ENCODE data around the gene ADNP. TPM values are rescaled to one million over a fixed set of nuclear protein-coding genes. Genes with fewer than 3 reads are reported as not detected.
"Not testable (repeated sequence)": the region's sequence is repeated elsewhere in the genome, so short reads cannot be mapped to it uniquely, and the experiment has no call there.

Gene ADNP
- 32.8 TPM for total RNA-seq
- long read RNA-seq, full-length matches to known transcripts: 9 of 24 reads
- long read RNA-seq, partial matches to known transcripts: 3 of 24 reads
- long read RNA-seq, other reads (novel, unspliced or antisense): 12 of 24 reads

GRCh38 chr20:50931306-50932015, at the start of gene ADNP:
TSS of gene ADNP (minus strand) at chr20:50931437. CDS start at chr20:50903996, 27,441 bp downstream.
- peak; percentile 95 for DNase-seq (ENCODE audit: low spot score)
- intact Hi-C loops (cut with DNase I): loop anchor here (1.0 to 5.0 kb wide), 2 partner anchors 27 to 114 kb away; partner anchors contain the start of genes DPM1 and MOCS3

- intact Hi-C loops (cut with DNase I): loop anchor here (10.0 kb wide), 1 partner anchor 615 kb away; no protein-coding TSS in a partner anchor
- no peak for DNase-seq (ENCODE audit: low spot score)
Measured at GRCh38 chr20:50980071-50980681, 48.9 kb upstream of the ADNP start.

- DNase-seq (ENCODE audit: low spot score); intact Hi-C loops (cut with DNase I): not testable (repeated sequence)
Measured at GRCh38 chr20:50978533-50978932, 47.3 kb upstream of the ADNP start.

- intact Hi-C loops (cut with DNase I): no loop called here
- no peak for DNase-seq (ENCODE audit: low spot score)
Measured at GRCh38 chr20:50977066-50978021, 46.1 kb upstream of the ADNP start.

- no peak for DNase-seq (ENCODE audit: low spot score)
- intact Hi-C loops (cut with DNase I): no loop called here
Measured at GRCh38 chr20:50975701-50976330, 44.6 kb upstream of the ADNP start.

GRCh38 chr20:50969912-50970311, 38.7 kb upstream of the ADNP start:
- no peak for DNase-seq (ENCODE audit: low spot score)
- intact Hi-C loops (cut with DNase I): no loop called here

- intact Hi-C loops (cut with DNase I): no loop called here
- no peak for DNase-seq (ENCODE audit: low spot score)
Measured at GRCh38 chr20:50969435-50969834, 38.2 kb upstream of the ADNP start.

GRCh38 chr20:50968289-50968688, 37.1 kb upstream of the ADNP start:
- DNase-seq (ENCODE audit: low spot score): no peak
- intact Hi-C loops (cut with DNase I): no loop called here

GRCh38 chr20:50967586-50967985, 36.3 kb upstream of the ADNP start:
- no peak for DNase-seq (ENCODE audit: low spot score)

GRCh38 chr20:50959543-50960126, 28.4 kb upstream of the ADNP start:
- intact Hi-C loops (cut with DNase I): no loop called here

More at GRCh38 chr20:50967586-50967985, 36.3 kb upstream of the ADNP start:
- intact Hi-C loops (cut with DNase I): no loop called here

GRCh38 chr20:50958615-50959542, 27.6 kb upstream of the ADNP start, which contains the start of gene MOCS3:
TSS of gene MOCS3 (plus strand) at chr20:50958818. CDS start at chr20:50958843, 25 bp downstream.
- peak; percentile 92 for DNase-seq (ENCODE audit: low spot score)
- intact Hi-C loops (cut with DNase I): loop anchor here (1.0 kb wide), 1 partner anchor 28 kb away; the partner anchor contains the start of gene ADNP

More at GRCh38 chr20:50959543-50960126, 28.4 kb upstream of the ADNP start:
- DNase-seq (ENCODE audit: low spot score): no peak

- intact Hi-C loops (cut with DNase I): loop anchor here (1.0 kb wide), 1 partner anchor 27 kb away; the partner anchor contains the start of gene ADNP
- DNase-seq (ENCODE audit: low spot score): peak; percentile 96
Measured at GRCh38 chr20:50957798-50958614, 26.8 kb upstream of the ADNP start, which contains the start of gene DPM1. TSS of gene DPM1 (minus strand) at chr20:50958532. CDS start at chr20:50958523, 9 bp downstream.

GRCh38 chr20:50957276-50957675, 26.0 kb upstream of the ADNP start:
- intact Hi-C loops (cut with DNase I): no loop called here
- no peak for DNase-seq (ENCODE audit: low spot score)

- intact Hi-C loops (cut with DNase I): no loop called here
Measured at GRCh38 chr20:50953821-50954220, 22.6 kb upstream of the ADNP start.

GRCh38 chr20:50953196-50953595, 22.0 kb upstream of the ADNP start:
- intact Hi-C loops (cut with DNase I): no loop called here
- no peak for DNase-seq (ENCODE audit: low spot score)

More at GRCh38 chr20:50953821-50954220, 22.6 kb upstream of the ADNP start:
- DNase-seq (ENCODE audit: low spot score): no peak

- no peak for DNase-seq (ENCODE audit: low spot score)
- intact Hi-C loops (cut with DNase I): no loop called here
Measured at GRCh38 chr20:50948132-50948785, 17.0 kb upstream of the ADNP start.

Measured in cardiac septum (tissue), 1 donor.